DMS153 treated with DMSO at 0.1 percent for 48 hours (cell line): ENCODE measurements around the gene CGB1.
"Not testable (repeated sequence)": the region's sequence is repeated elsewhere in the genome, so short reads cannot be mapped to it uniquely, and the experiment has no call there.

Experiments
- DNase-seq: peaks from one replicate; lab custom pipeline; 2025; ENCODE audit not compliant: unreplicated experiment; lab: John Stamatoyannopoulos, UW

The CGB1 gene

GRCh38 chr19:49036815-49037214 is at the start of gene CGB1:
TSS of gene CGB1 (minus strand) at chr19:49036895. CDS start at chr19:49036711, 184 bp downstream.
- not testable (repeated sequence) for DNase-seq

DNA sequence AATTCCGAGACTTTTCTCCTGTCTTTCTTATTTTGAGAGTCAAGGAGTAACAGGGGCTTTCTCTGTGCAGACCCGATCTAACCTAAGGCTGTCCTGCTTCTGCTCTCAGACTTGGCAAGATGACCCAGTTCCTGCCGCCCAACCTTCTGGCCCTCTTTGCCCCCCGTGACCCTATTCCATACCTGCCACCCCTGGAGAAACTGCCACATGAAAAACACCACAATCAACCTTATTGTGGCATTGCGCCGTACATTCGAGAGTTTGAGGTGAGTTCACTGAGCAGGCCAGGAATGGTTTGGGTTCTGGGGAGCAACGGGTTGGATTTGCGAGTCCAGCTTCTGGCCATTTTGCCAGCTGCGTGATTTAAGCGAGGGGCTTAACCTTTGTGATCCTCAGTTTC is 49.6 kb upstream of the CGB1 start:
- DNase-seq = no peak

DNA sequence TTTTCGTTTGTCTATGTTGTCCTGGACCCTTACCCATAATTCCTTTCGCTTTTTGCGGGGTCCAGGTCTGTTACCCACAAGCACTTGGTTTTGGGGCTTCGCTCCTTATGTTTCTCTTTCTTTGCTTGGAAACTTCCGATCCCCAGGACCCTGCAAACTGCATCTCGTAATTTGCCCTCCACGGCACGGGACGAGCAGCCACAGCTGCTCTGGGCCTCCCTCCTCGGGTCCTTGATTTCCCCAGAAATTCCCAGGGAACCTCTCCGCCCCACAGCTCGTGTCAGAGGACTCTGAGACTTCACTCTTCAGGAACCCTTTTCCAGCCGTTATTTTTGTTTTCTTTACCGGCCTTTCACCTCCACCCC is 49.2 kb upstream of the CGB1 start:
- DNase-seq = no peak

GRCh38 chr19:49085020-49085867 is 48.5 kb upstream of the CGB1 start, which contains the start of gene SNRNP70:
TSS of gene SNRNP70 (plus strand) at chr19:49085451. CDS start at chr19:49086415, 964 bp downstream.
- DNase-seq = peak; percentile 97

DNA sequence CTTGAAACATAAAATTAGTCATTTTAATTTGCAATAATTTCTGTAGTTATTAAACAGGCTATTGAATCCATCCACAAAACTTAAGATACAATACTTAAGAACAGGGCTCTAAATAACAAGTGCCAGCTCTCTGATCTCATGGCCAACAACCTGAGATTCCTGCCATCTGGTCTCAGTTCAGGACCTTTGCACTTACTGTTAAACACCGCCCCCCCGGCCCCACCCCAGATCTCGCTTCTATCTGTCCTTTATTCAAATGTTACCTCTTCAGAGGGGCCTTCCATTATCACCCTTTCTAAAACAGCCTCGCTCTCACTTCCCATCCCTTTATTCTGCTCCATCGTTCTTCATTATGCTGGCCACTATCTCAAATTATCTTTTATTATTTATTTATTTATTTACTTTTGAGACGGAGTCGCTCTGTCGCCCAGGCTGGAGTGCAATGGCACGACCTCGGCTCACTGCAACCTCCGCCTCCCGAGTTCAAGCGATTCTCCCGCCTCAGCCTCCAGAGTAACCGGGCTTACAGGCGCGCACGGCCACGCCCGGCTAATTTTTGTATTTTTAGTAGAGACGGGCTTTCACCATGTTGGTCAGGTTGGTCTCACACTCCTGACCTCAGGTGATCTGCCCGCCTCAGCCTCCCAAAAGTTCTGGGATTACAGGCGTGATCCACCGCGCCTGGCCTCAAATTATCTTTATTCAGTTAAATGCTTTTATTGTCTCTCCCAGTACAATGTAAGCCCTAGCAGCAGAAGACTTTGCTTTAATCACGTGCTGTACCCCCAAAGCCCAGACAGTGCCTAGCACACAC is 47.7 kb upstream of the CGB1 start:
- no peak for DNase-seq

DNA sequence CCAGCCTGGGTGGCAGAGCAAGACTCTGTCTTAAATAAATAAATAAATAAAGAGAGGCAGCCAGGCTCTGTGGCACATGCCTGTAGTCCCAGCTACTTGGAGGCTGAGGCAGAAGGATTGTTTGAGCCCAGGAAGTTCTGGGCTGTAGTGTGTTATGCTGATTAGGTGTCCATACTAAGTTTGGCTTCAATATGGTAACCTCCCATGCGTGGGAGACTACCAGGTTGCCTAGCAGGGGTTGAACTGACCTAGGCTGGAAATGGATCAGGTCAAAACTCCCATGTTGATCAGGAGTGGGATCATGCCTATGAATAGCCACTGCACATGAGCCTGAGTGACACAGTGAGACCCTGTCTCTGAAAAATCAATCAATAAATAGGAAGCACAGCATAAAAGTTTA is 44.6 kb upstream of the CGB1 start:
- DNase-seq = no peak

- DNase-seq = no peak
These were observed 43.7 kb upstream of the CGB1 start for GRCh38 chr19:49080392-49080791.

DNA sequence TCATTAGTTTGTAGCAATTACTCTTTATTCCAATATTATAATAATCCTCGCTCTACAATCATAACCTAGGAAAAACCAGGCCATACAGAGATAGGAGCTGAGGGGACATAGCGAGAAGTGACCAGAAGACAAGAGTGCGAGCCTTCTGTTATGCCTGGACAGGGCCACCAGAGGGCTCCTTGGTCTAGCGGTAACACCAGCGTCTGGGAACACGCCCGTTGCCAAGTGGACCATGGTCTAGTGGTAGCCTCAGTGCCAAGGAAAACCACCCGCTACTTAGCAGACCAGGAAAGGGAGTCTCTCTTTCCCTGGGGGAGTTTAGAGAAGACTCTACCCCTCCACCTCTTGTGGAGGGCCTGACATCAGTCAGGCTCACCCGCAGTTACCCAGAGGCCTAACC is 38.2 kb upstream of the CGB1 start:
- peak; percentile 14 for DNase-seq

DNA sequence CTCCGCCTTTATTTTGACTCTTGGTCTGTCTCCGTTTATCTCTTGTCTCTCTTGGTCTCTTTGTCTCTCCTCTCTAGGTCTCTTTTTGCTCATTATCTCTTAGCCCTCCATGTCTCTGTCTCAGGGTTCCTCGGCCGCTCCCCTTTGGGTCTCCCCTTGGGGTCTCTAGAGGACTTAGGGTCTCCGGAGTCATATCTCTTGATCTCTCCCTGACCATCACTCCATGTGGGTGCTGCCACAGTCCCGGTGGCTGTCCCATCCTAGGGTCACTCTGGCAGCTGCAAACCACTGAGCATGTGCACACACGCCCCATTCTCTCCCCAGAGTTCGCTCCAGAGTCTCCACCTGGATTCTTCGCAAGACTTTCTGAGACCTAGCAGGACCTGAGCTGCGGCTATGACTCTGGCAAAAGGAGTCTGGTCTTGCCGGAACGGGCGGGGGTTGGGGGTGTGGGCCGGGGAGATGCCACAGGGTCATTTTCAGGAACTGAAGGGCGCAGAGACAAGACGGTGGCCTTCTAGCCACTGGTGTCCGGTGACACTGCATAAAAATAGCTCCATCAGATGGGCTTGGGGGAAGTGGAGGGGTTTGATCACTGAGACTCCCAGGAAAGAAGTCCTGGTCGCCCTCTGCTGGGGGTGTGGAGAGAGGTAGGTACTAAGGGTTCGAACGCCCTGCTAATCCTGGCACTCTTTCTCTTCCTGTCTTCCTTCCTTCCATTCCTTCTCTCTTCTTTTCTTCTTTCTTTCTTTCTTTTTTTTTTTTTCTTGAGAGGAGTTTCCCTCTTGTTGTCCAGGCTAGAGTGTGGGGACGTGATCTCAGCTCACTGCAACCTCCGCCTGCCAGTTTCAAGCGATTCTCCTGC is 37.1 kb upstream of the CGB1 start:
- DNase-seq = no peak

DNA sequence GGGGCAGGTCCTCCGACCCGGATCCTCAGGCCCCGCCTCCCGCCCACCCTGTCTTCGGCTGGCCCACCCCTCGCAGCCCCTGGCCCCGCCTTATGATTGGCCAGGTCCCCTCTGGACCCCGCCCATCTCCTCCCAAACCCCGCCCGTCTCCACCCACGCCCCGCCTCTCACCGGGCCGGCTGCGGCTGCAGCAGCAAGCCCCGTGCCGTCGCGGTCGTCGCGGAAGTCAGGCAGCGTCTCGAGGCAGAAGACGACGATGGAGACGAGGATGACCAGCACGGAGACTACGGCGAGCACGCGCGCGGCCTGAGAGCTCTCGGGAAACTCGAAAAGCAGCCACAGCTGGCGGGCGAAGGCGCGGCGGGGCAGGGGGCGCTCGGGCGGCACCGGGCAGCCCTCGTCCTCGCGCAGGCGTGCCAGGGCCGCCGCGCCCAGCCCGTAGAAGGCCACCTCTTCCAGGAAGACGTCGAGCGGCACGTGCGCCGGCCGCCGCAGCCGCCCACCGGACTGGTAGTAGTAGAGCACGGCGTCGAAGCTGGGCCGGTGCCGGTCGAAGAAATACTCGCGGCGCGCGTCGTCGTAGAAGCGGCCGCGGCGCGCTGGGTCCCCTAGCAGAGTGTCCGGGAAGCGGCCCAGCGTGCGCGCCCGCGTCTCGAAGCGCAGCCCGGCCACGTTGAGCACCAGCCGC is 35.3 kb upstream of the CGB1 start:
- DNase-seq = no peak

GRCh38 chr19:49070416-49070815 is 33.7 kb upstream of the CGB1 start:
- no peak for DNase-seq

DNA sequence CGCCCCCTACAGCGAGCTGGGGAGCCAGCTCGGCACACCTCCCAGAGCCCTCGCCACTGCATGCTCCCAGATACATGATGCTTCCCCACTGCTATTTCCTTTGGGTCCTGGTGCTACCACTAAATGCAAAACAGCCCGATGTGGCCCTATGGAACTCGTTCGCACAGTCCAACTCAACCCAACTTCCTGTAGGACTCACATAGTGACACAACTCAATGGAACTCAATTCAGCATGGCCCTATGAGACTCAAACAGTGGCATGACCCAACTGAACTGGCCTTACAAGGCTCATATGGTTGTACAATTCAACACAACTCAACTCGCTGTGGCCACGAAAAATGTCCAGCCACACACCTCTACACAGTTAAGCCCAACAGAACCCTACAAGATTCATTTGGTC is 32.3 kb upstream of the CGB1 start:
- DNase-seq = no peak

GRCh38 chr19:49067554-49067953 is 30.9 kb upstream of the CGB1 start:
- DNase-seq = no peak

DNA sequence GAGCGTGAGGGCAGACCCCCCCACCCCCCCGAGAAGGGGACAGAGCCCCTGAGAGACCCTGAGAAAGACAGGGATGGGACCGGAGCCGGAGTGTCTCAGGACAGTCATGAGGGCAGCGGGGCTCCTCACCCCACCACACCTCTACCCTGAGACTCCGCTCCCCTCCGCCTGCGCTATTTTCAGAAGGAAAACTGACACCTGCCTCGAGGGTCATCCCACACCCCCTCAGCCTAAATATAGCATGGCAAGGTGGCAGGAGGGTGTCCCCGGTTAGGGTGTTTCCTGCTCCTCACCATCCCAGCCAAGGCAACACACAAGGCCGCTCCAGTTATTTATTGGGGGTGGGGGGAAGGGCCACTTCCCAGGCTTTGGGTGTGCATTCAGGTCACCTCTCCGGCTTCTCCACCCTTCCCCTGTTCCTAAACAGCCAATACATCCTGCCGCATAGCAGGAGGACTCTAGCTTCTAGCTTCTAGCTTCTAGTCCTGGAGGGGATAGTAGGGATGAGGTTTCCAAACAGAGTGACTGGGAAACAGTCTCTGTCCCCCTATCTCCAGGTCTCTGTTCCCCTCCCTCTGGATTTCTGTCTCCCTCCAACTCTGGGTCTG is 29.3 kb upstream of the CGB1 start:
- DNase-seq = no peak

DNA sequence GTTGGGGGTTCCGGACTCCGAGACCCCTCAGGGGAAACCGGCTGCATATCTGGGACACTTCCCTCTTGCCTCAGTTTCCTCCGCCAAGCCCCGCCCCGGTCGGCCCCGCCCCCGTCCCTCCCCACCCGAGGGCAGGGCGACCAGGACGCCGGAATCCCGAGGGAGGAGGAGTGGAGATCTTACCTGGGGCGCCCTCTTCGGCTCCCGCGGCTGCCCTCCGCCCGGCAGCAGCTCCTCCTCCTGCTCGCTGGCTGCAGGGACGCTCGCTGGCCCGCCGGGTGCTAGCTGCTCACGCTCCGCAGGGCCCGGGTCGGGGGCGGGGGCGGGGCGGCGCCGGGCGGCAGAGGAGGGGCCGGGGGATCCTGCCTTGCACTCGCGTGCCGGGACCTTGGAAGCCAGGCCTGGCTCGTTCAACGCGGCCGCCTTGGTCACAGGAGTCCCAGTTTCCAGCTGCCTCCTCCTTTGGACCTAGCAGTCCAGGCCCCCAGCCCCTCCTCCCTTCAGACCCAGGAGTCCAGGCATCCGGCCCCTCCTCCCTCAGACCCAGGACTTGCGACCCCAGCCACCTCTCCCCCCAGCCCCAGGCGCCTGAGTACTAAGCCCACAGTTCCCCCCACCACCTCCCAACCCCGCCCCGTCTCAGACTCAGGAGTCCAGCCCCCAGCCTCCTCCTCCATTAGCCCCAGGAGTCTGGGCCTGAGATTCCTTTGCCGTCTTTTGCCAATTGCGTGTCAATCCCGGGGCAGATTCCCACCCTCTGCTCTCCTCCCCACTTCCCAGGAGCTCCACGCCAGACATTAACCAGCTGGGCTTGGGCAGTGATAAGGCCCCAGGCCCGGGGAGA is 28.3 kb upstream of the CGB1 start, which contains the start of gene NTF4:
TSS of gene NTF4 (minus strand) at position 51 of the 844 bp plus-strand sequence. CDS start 2,821 bp downstream, outside the sequence.
- DNase-seq = no peak

- DNase-seq = no peak
These were observed 27.4 kb upstream of the CGB1 start for GRCh38 chr19:49064029-49064629.

GRCh38 chr19:49061445-49061844 is 24.8 kb upstream of the CGB1 start:
- DNase-seq = no peak

GRCh38 chr19:49061000-49061399 is 24.3 kb upstream of the CGB1 start:
- no peak for DNase-seq

GRCh38 chr19:49059053-49059452 is 22.4 kb upstream of the CGB1 start:
- no peak for DNase-seq
